ENCODE data around the gene ZNF575.

DNA sequence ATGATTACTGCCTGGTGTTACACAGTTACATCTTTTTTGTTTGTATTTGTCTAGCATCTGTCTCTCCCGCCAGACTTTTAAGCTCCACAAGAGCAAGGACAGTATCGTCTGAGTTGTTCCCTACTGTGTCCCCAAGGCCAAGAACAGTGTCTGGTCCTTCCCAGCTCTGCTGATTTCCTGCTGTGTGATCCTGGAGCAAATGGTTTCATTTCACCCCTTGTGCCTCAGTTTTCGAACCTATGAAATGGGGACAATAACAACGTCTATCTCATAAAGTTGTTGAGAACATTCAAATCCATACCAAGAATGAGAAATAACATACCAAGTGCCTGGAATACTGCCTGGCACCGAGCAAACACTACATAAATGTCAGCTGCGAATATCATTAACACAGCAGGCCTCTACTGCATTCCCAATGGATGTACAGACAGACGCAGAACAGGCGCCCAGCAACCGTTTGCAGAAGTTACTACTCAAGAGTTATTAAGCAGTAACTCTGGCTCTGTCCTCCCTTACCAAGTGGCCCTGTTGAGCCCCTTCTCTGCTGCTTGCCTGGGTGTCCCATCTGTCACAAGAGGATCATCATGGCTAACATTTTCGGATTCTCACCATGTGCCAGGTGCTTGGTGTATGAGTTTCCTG, 30.9 kb downstream of the ZNF575 start:
- TF ChIP-seq, protein P1, sequence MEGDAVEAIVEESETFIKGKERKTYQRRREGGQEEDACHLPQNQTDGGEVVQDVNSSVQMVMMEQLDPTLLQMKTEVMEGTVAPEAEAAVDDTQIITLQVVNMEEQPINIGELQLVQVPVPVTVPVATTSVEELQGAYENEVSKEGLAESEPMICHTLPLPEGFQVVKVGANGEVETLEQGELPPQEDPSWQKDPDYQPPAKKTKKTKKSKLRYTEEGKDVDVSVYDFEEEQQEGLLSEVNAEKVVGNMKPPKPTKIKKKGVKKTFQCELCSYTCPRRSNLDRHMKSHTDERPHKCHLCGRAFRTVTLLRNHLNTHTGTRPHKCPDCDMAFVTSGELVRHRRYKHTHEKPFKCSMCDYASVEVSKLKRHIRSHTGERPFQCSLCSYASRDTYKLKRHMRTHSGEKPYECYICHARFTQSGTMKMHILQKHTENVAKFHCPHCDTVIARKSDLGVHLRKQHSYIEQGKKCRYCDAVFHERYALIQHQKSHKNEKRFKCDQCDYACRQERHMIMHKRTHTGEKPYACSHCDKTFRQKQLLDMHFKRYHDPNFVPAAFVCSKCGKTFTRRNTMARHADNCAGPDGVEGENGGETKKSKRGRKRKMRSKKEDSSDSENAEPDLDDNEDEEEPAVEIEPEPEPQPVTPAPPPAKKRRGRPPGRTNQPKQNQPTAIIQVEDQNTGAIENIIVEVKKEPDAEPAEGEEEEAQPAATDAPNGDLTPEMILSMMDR (IDR thresholded peaks at IDR 0.05; ENCODE audit: low read depth, low read length), result no peak
- TF ChIP-seq EZH2phosphoT487 (IDR thresholded peaks at IDR 0.05; ENCODE audit: low read depth), result no peak
